A375 (cell line): ENCODE measurements around the gene ALS2CL. TPM values are rescaled to one million over a fixed set of nuclear protein-coding genes. Genes with fewer than 3 reads are reported as not detected.

Experiments used
- small RNA-seq: library from RNA; depleted of rRNA; stranded (forward); fragments of <200 nt; gene quantifications from one replicate; pipeline ENCODE3, GENCODE V24; 2014
- total RNA-seq: library from RNA; depleted of rRNA; stranded (reverse); fragments of >200 nt; shearing (Covaris generic); gene quantifications from 2 replicates; pipeline ENCODE4 v1.2.3, GENCODE V29; 2014; rRNA removed

The ALS2CL gene, protein sequence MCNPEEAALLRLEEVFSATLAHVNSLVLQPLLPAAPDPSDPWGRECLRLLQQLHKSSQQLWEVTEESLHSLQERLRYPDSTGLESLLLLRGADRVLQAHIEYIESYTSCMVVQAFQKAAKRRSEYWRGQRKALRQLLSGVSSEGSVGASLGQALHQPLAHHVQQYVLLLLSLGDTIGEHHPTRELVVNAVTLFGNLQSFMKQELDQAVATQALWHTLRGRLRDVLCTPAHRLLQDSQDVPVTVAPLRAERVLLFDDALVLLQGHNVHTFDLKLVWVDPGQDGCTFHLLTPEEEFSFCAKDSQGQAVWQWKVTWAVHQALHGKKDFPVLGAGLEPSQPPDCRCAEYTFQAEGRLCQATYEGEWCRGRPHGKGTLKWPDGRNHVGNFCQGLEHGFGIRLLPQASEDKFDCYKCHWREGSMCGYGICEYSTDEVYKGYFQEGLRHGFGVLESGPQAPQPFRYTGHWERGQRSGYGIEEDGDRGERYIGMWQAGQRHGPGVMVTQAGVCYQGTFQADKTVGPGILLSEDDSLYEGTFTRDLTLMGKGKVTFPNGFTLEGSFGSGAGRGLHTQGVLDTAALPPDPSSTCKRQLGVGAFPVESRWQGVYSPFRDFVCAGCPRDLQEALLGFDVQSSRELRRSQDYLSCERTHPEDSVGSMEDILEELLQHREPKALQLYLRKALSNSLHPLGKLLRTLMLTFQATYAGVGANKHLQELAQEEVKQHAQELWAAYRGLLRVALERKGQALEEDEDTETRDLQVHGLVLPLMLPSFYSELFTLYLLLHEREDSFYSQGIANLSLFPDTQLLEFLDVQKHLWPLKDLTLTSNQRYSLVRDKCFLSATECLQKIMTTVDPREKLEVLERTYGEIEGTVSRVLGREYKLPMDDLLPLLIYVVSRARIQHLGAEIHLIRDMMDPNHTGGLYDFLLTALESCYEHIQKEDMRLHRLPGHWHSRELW
- total RNA-seq, result 5.1 and 8.0 TPM in 2 replicates

DNA sequence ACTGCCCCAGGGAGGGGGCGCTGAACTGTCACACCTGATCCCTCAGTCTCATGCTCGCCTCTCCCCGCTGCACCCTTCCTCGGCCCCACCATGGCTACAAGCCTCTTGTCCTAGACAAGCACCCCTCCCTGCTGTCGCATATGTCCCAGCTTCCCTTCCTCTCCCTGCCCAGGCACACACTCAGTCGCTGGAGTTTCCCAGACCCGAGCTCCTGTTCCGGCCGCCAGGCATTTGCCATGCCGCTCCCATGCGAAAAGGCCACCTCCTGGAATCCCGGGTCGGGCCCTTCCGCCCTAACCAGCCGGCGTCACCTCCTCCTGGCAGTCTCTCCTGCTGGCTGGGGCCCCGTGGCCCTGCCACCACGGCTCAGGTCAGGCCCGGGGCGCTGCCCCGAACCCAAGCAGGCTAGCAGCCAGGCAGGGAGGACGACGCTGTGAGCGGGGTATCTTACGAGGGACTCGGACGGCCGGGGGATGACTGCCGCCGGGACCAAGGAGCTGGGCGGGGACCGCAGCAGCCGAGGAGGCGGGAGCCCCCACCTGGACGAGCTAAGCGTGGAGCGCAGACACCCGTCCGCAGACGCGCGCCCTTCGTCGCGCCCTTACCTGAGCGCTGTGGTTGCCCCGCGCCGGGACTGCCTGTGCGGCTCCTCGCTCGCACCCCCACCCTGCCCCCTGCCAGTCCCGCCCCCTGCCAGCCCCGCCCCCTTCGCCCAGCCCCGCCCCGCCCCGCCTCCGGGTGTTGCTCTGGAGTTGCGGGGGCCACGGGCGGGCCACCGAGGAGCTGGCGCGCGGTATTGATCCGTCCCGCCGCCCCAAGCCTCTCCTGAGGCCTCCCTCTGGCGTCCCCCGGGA, at the start of gene ALS2CL:
ALS2CL (minus strand) TSS at position 642 of the 854 bp plus-strand sequence. CDS start 4,239 bp downstream, outside the sequence.

DNA sequence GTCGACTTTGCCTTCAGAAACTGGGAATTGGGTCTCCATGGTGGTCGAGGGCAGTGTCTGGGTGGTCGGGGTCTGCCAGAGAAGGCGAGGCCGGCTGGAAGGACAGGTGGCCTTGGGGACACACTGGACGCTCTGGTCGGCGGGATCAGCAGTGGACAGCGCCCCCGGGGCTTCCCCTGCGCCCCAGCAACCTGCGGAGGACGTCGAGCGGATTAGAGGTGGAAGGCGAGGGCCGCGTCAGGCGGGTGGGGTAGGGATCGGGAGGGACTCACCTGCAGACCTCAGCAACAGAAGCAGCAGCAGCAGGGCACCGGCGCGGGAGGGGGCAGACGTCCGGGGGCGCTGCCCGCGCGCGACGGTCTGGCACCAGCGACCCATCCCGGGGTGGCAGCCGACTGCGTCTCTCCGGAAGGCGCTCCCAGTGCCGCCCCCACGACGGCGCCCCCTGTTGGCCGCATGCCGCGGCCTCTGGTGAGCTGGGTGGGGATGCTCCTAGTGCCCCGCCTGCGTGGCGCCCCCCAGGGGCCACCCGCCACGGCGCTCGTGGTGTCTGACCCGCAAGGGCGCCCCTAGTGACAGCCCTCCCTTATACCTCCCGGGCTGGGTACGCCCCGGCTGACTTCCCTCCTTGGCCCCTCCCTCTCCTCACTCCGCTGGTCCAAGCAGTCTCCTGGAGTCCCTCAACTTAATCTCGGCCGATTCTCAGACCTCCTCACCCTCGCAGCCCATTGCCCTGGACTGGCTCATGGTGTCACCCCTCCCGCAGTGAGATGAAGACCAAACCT, 24.2 kb upstream of the ALS2CL start, which contains the start of gene PRSS50:
PRSS50 (minus strand) TSS at position 423 of the 785 bp plus-strand sequence; CDS start at position 378, 45 bp downstream.

DNA sequence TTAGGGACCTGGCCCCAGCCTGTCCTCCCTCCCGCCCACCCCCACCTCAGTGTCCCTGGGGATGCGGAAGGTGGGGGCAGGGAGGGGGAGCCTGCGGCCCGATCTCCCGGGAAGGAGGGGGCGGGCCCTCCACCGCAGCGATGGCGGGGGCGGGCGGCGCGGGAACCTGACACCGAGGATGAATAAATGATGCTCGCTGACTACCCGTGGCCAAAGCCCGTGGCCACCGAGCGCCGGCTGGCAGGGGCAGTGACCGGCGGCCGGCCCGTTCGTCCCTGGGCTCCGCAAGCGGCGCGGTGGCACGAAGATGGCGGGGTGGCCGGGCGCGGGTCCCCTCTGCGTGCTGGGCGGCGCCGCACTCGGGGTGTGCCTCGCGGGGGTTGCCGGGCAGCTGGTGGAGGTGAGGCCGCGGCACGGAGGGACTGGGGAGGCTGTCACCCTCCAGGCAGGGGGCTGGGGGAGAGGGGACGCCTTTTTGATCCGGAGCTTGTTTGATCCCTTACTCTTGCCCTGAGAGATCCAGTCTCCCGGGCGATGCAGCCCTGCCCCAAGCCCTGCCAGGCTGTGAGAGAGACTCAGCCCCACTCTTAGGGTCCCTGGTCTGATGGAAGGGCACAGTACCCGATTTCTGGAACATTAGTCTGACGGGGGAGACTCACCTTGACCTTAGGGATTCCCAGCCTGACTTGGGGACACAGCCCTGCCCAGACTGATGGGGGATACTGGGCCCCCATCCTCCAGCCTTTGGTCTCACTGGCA, 7.9 kb upstream of the ALS2CL start, which contains the start of gene TMIE:
TMIE (plus strand) TSS at position 212 of the 759 bp plus-strand sequence; CDS start at position 308, 96 bp downstream.

Small RNA genes within 50 kb of the gene (small RNA-seq; reads per million reads assigned to genes)
- not detected for gene RF00591

Other genes starting within 250 kb of the ALS2CL start
- 0.04 TPM in 1 of 2 replicates, not detected in the other for gene LTF, start 228.8 kb downstream of the ALS2CL start, total RNA-seq
- 0.08 TPM in 1 of 2 replicates, not detected in the other for gene RTP3, start 195.7 kb downstream of the ALS2CL start, total RNA-seq
- 0.37 and 0.53 TPM in 2 replicates for gene LRRC2, start 127.4 kb downstream of the ALS2CL start, total RNA-seq
- gene FAM240A, start 81.2 kb downstream of the ALS2CL start, total RNA-seq, result not detected in 2 replicates
- 0.23 and 0.48 TPM in 2 replicates for gene TMIE, start 7.7 kb upstream of the ALS2CL start, total RNA-seq
- gene PRSS50, start 24.2 kb upstream of the ALS2CL start, total RNA-seq, result not detected in 2 replicates
- gene MYL3, start 169.8 kb upstream of the ALS2CL start, total RNA-seq, result 0.16 TPM in 1 of 2 replicates, not detected in the other
- 0.23 and 1.8 TPM in 2 replicates for gene PTH1R, start 184.0 kb upstream of the ALS2CL start, total RNA-seq